Kidney (tissue), 14 donors: ENCODE results near the gene SMPDL3A. TPM values are rescaled to one million over a fixed set of nuclear protein-coding genes. Genes with fewer than 3 reads are reported as not detected.

Source experiments
- DNase-seq, 5 donors: peaks; one replicate each; pipeline ENCODE4 v3.0.0-alpha.2; 2013 to 2020
- FAIRE-seq: peaks from 2 replicates; lab custom pipeline; 2012; peaks lifted over from hg19 to GRCh38; lab: Jason Lieb, UNC
- H3K27ac ChIP-seq, 2 donors: one replicate each; pipeline ENCODE4 v1.7.0; 2013; ENCODE audit warnings: low read depth in 2 of 2, low read length in 2 of 2, inconsistent platforms in 1 of 2
- H3K27me3 ChIP-seq: one replicate; pipeline ENCODE4 v1.7.1; 2013; ENCODE audit warnings: low read length, inconsistent platforms; ENCODE audit not compliant: control insufficient read depth, insufficient read depth
- H3K36me3 ChIP-seq, 3 donors: one replicate each; pipeline versions ENCODE4 v1.7.0 to v1.7.1; 2013; ENCODE audit warnings: low read length in 3 of 3, control low read depth in 1 of 3, inconsistent platforms in 1 of 3; ENCODE audit not compliant: insufficient read depth in 3 of 3, control insufficient read depth in 2 of 3
- H3K4me1 ChIP-seq, 3 donors: one replicate each; pipeline versions ENCODE4 v1.7.0 to v1.7.1; 2013; ENCODE audit warnings: low read length in 3 of 3, inconsistent platforms in 1 of 3, low read depth in 1 of 3; ENCODE audit not compliant: control insufficient read depth in 2 of 3, insufficient read depth in 2 of 3
- H3K4me3 ChIP-seq, 3 donors: one replicate each; pipeline versions ENCODE4 v1.7.0 to v1.8.1; 2013; ENCODE audit warnings: low read length in 3 of 3, control low read depth in 1 of 3, inconsistent platforms in 1 of 3
- H3K9ac ChIP-seq, 3 donors: one replicate each; pipeline versions ENCODE4 v1.7.0 to v1.7.1; 2013; ENCODE audit warnings: low read length in 3 of 3, control low read depth in 1 of 3, inconsistent platforms in 1 of 3
- H3K9me3 ChIP-seq, 3 donors: one replicate each; pipeline versions ENCODE4 v1.7.0 to v1.7.1; 2013; ENCODE audit warnings: low read length in 3 of 3, control low read depth in 1 of 3, inconsistent platforms in 1 of 3; ENCODE audit not compliant: control insufficient read depth in 2 of 3, insufficient read depth in 1 of 3
- CTCF ChIP-seq: IDR thresholded peaks from 3 replicates; pipeline ENCODE4 v1.5.1; 2012; ENCODE audit warnings: mild to moderate bottlenecking, moderate library complexity, borderline replicate concordance; ENCODE audit not compliant: insufficient read depth; ENCODE audit errors: extremely low read depth
- intact Hi-C: fragments of 100-400 bp; cut with DNase I; formaldehyde crosslinking; loops from one replicate; pipeline ENCODE4 v1.11.1; 2022
- polyA plus RNA-seq: library from polyadenylated mRNA; stranded (reverse); fragments of 350-450 nt; fragmentation: Illumina TruSeq; extraction: RNeasy Lipid Tissue Mini Kit (QIAGEN cat#74804); gene quantifications from one replicate; pipeline ENCODE4 v1.2.3, GENCODE V29; 2014; ENCODE audit warnings: low read depth, low replicate concordance; ENCODE audit not compliant: insufficient read depth
- total RNA-seq: library from RNA; stranded (reverse); fragmentation: NEBNext Ultra II Directional; extraction: Animal tissue kit (Norgen Biotek cat#: 25700); gene quantifications from one replicate; pipeline ENCODE4 v1.2.1, GENCODE V29; 2021
- donor health status: control.
- donor health status: control.
- donor health status: control.
- donor health status: control.
- donor health status: control.
- donor health status: DM: yes; HTN: yes; CAD: no.
- donor health status: Normal renal cell carcinoma (clear cell type).

SMPDL3A gene
- total and polyA plus RNA-seq, 2 donors from 2014 or later, result 10.7 to 14.1 TPM

- no peak within 1 kb of the TSS for H3K4me3 ChIP-seq
- no peak for FAIRE-seq
- DNase-seq, result no peak
- H3K27me3 ChIP-seq, result no peaks in the 10 kb centered on the region
- H3K27ac ChIP-seq, result no peak within 1 kb of the TSS
- H3K9ac ChIP-seq, result no peak within 1 kb of the TSS
- H3K4me1 ChIP-seq, result no peaks in the 10 kb centered on the region
- intact Hi-C loops, result no loop called here
- no peaks in the 10 kb centered on the region for H3K9me3 ChIP-seq
- H3K36me3 ChIP-seq, result no peaks in the 10 kb centered on the region
- no peak for TF ChIP-seq CTCF
Measured at GRCh38 chr6:122779667-122780066, 9.4 kb upstream of the SMPDL3A start, which contains the start of gene FABP7. Gene FABP7 (plus strand): TSS chr6:122779716. CDS start chr6:122779795, 79 bp downstream.

- FAIRE-seq (no peak), DNase-seq (no peak)
- TF ChIP-seq CTCF, result no peak
- Histone ChIP-seq H3K27me3 (no peaks in the 10 kb centered on the region), H3K4me1 (no peaks in the 10 kb centered on the region), H3K36me3 (no peaks in the 10 kb centered on the region), H3K27ac (no peak overlapping the region), H3K9ac (no peak overlapping the region), H3K9me3 (no peaks in the 10 kb centered on the region), H3K4me3 (no peak overlapping the region)
- intact Hi-C loops, result no loop called here
Measured at GRCh38 chr6:122780114-122780513, 8.9 kb upstream of the SMPDL3A start.

- Histone ChIP-seq H3K27me3 (no peaks in the 10 kb centered on the region), H3K9ac (no peak overlapping the region), H3K9me3 (no peaks in the 10 kb centered on the region), H3K27ac (no peak overlapping the region), H3K4me1 (no peaks in the 10 kb centered on the region), H3K4me3 (no peak overlapping the region), H3K36me3 (no peaks in the 10 kb centered on the region)
- intact Hi-C loops, result no loop called here
- no peak for FAIRE-seq
- no peak for DNase-seq
- TF ChIP-seq CTCF, result no peak
Measured at GRCh38 chr6:122781716-122782115, 7.3 kb upstream of the SMPDL3A start.

GRCh38 chr6:122783401-122783800 lies 5.7 kb upstream of the SMPDL3A start:
- H3K27me3 ChIP-seq, result no peaks in the 10 kb centered on the region
- intact Hi-C loops, result no loop called here
- no peaks in the 10 kb centered on the region for H3K9me3 ChIP-seq
- no peaks in the 10 kb centered on the region for H3K36me3 ChIP-seq
- TF ChIP-seq CTCF, result no peak
- H3K4me1 ChIP-seq, result peaks cover 0 to 2% (median 0%) of the 10 kb centered on the region in 3 donors
- H3K4me3 ChIP-seq, result no peak overlapping the region
- H3K27ac ChIP-seq, result no peak overlapping the region
- DNase-seq, result no peak
- no peak overlapping the region for H3K9ac ChIP-seq
- no peak for FAIRE-seq
